Measurements from ENCODE around the gene GAREM1. TPM values are rescaled to one million over a fixed set of nuclear protein-coding genes. Genes with fewer than 3 reads are reported as not detected.

GAREM1 gene
- total and polyA plus RNA-seq, 2 of the 8 experiments (the other 6 are each of a cell fraction or from before 2014, with no cell fraction given): 3.6 to 9.2 TPM

DNA sequence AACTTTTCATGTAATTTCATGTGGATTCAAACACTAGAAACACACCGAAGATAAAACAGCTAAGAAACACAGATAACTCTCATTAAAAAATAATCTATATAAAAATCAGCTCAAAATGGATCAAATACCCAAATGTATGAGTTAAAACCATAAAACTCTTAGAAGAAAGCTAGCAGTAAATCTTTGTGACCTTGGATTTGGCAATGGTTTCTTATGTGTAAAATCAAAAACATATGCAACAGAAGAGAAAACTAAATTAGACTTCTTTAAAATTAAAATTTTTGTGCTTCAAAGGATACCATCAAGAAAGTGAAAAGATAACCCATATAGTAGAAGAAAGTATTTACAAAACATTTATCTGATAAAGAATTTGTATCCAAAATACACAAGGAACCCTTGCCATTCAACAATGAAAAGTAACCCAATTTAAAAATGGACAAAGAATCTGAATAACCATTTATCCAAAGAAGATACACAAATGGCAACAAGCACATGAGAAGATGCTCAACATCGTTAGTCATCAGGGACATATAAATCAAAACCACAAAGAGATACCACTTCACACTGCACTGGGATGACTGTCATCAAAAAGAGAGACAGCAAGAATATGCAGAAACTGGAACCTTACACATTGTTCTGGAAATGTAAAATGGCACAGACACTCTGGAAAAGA lies 27.5 kb downstream of the GAREM1 start (continued):
- TF ChIP-seq, protein P1, sequence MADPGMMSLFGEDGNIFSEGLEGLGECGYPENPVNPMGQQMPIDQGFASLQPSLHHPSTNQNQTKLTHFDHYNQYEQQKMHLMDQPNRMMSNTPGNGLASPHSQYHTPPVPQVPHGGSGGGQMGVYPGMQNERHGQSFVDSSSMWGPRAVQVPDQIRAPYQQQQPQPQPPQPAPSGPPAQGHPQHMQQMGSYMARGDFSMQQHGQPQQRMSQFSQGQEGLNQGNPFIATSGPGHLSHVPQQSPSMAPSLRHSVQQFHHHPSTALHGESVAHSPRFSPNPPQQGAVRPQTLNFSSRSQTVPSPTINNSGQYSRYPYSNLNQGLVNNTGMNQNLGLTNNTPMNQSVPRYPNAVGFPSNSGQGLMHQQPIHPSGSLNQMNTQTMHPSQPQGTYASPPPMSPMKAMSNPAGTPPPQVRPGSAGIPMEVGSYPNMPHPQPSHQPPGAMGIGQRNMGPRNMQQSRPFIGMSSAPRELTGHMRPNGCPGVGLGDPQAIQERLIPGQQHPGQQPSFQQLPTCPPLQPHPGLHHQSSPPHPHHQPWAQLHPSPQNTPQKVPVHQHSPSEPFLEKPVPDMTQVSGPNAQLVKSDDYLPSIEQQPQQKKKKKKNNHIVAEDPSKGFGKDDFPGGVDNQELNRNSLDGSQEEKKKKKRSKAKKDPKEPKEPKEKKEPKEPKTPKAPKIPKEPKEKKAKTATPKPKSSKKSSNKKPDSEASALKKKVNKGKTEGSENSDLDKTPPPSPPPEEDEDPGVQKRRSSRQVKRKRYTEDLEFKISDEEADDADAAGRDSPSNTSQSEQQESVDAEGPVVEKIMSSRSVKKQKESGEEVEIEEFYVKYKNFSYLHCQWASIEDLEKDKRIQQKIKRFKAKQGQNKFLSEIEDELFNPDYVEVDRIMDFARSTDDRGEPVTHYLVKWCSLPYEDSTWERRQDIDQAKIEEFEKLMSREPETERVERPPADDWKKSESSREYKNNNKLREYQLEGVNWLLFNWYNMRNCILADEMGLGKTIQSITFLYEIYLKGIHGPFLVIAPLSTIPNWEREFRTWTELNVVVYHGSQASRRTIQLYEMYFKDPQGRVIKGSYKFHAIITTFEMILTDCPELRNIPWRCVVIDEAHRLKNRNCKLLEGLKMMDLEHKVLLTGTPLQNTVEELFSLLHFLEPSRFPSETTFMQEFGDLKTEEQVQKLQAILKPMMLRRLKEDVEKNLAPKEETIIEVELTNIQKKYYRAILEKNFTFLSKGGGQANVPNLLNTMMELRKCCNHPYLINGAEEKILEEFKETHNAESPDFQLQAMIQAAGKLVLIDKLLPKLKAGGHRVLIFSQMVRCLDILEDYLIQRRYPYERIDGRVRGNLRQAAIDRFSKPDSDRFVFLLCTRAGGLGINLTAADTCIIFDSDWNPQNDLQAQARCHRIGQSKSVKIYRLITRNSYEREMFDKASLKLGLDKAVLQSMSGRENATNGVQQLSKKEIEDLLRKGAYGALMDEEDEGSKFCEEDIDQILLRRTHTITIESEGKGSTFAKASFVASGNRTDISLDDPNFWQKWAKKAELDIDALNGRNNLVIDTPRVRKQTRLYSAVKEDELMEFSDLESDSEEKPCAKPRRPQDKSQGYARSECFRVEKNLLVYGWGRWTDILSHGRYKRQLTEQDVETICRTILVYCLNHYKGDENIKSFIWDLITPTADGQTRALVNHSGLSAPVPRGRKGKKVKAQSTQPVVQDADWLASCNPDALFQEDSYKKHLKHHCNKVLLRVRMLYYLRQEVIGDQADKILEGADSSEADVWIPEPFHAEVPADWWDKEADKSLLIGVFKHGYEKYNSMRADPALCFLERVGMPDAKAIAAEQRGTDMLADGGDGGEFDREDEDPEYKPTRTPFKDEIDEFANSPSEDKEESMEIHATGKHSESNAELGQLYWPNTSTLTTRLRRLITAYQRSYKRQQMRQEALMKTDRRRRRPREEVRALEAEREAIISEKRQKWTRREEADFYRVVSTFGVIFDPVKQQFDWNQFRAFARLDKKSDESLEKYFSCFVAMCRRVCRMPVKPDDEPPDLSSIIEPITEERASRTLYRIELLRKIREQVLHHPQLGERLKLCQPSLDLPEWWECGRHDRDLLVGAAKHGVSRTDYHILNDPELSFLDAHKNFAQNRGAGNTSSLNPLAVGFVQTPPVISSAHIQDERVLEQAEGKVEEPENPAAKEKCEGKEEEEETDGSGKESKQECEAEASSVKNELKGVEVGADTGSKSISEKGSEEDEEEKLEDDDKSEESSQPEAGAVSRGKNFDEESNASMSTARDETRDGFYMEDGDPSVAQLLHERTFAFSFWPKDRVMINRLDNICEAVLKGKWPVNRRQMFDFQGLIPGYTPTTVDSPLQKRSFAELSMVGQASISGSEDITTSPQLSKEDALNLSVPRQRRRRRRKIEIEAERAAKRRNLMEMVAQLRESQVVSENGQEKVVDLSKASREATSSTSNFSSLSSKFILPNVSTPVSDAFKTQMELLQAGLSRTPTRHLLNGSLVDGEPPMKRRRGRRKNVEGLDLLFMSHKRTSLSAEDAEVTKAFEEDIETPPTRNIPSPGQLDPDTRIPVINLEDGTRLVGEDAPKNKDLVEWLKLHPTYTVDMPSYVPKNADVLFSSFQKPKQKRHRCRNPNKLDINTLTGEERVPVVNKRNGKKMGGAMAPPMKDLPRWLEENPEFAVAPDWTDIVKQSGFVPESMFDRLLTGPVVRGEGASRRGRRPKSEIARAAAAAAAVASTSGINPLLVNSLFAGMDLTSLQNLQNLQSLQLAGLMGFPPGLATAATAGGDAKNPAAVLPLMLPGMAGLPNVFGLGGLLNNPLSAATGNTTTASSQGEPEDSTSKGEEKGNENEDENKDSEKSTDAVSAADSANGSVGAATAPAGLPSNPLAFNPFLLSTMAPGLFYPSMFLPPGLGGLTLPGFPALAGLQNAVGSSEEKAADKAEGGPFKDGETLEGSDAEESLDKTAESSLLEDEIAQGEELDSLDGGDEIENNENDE (IDR thresholded peaks at IDR 0.05; ENCODE audit: insufficient replicate concordance, low read length): no peak
- TF ChIP-seq HDAC6 (IDR thresholded peaks at IDR 0.05; ENCODE audit: low read depth, low read length) (no peak), RNF2 (IDR thresholded peaks at IDR 0.05; ENCODE audit: borderline replicate concordance, low read depth, low read length, missing control alignments, poor library complexity, severe bottlenecking) (no peak), KDM5A (IDR thresholded peaks at IDR 0.05; ENCODE audit: low read length) (no peak)
- TF ChIP-seq, protein P2, sequence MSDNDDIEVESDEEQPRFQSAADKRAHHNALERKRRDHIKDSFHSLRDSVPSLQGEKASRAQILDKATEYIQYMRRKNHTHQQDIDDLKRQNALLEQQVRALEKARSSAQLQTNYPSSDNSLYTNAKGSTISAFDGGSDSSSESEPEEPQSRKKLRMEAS (IDR thresholded peaks at IDR 0.05): no peak

Measured in H1 (cell line).